Stimulated activated naive B cell treated with anti-CD40 and anti-IgM and Interleukin-4, amounts not matched to agents 10 μg/mL and 1 μg/mL and 100 μg/mL, for 72 hours (primary cell): ENCODE measurements around the gene CHDH.

Experiments used
- ATAC-seq, 2 donors: fragments of 150-1000 bp; cut with Tn5 transposase; replicated peaks; 2 replicates each; pipeline ENCODE4 v1.10.0; 2021; ENCODE audit warnings: moderate library complexity in 1 of 2
- DNase-seq: peaks from one replicate; pipeline ENCODE4 v3.0.0; 2021
- H3K27ac Mint-ChIP-seq: one replicate; pipeline ENCODE4 v1.8.0; 2022; ENCODE audit warnings: mild to moderate bottlenecking, mixed read lengths
- H3K27me3 Mint-ChIP-seq, 2 donors: one replicate each; pipeline ENCODE4 v1.8.0; 2022; ENCODE audit warnings: mixed read lengths in 2 of 2
- H3K36me3 Mint-ChIP-seq, 2 donors: one replicate each; pipeline ENCODE4 v1.8.0; 2022; ENCODE audit warnings: mixed read lengths in 2 of 2, mild to moderate bottlenecking in 1 of 2
- H3K4me1 Mint-ChIP-seq, 2 donors: one replicate each; pipeline ENCODE4 v1.8.0; 2022; ENCODE audit warnings: mixed read lengths in 2 of 2, mild to moderate bottlenecking in 1 of 2
- H3K4me3 Mint-ChIP-seq, 2 donors: one replicate each; pipeline ENCODE4 v1.8.0; 2022; ENCODE audit warnings: mild to moderate bottlenecking in 2 of 2, mixed read lengths in 2 of 2, moderate library complexity in 1 of 2
- H3K9me3 Mint-ChIP-seq, 2 donors: one replicate each; pipeline ENCODE4 v1.8.0; 2022; ENCODE audit warnings: mixed read lengths in 2 of 2, mild to moderate bottlenecking in 1 of 2

The CHDH gene

DNA sequence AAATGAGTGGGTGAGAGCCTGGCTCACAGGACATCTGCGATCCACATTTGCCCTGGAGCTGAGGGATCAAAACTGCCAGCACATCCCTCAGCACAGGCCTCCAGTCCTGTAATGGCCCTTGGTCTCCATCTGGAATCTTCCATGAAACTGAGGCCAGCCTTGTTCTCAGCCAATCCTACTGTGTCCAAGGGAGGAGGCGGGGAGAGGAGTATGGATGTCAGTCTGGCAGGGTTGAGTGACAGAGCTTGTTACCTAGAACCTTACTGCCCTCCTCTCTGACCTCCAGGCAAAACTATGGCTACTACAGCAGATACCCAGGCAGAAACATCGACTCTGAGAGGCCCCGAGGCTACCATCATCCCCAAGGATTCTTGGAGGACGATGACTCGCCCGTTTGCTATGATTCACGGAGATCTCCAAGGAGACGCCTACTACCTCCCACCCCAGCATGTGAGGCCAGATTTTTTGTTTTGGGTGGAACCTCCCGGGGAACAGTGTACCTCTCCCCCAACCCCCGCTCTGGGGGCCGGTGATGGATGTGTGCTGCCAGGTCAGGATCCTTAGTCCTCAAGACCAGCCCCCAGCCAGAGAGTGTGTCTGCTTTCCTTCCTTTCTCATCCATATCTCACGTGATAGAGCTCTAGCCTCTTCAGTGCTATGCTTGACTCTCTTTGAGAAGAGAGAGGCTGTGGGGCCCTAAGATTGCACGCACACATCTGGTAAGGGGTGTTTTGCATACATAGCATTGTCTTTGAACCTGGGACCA lies 41.3 kb downstream of the CHDH start:
- Mint-ChIP-seq H3K4me1 (peaks cover 25 to 33% of the 10 kb centered on the region in 2 donors), H3K4me3 (no peak overlapping the region), H3K27ac (peak overlapping the region; percentile 28), H3K27me3 (peaks cover 13 to 30% of the 10 kb centered on the region in 2 donors), H3K9me3 (no peaks in the 10 kb centered on the region), H3K36me3 (peaks cover 0 to 5% of the 10 kb centered on the region in 2 donors)
- DNase-seq (no peak), ATAC-seq (peak in 1 of 2 donors; percentile 37)

DNA sequence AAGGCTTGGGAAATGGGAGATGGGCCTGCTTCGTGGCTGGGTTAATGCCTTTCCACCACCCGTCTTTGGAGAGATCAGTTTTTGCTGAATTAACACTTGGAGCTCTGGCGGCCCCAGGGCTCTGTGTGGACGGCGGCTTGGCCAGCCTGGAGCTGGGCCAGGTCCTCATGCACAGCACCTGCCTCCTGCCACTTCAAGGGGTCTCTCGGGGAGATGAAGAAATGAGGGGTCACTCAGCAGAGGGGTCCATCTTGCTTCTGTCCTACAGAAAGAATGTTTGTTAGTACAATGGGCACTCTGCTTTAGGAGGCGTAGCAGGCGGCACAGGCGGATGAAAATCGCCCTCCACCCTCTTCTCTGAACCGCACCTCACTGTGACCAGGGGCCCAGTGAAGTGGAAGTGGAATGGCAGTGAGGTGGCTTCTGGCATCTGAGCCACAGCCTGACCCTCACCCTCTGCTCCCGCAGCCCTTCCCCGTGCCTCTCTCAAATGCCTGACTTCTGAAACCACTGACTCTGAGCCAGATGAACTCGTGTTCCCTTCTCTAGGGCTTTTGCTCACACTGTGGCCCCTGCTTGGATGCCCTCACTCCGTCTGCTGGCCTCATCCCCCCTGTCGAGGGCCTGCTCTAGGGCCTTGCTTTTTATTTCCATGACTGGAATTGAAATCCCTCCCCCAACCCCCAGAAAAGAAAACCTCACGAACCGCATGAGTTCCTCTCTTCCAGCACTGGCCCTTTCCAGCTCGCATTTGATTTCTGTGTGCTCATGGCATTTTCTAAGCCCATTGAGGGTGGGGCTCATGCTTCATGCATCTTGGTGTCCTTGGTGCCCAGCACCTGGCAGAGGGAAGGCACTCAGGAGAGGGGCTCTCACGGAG lies 42.2 kb downstream of the CHDH start:
- ATAC-seq = no peak
- Mint-ChIP-seq H3K4me1 (peaks cover 25 to 33% of the 10 kb centered on the region in 2 donors), H3K4me3 (no peak overlapping the region), H3K27me3 (peaks cover 13 to 29% of the 10 kb centered on the region in 2 donors), H3K9me3 (no peaks in the 10 kb centered on the region), H3K27ac (peak overlapping the region; percentile 28), H3K36me3 (peaks cover 0 to 6% of the 10 kb centered on the region in 2 donors)
- DNase-seq = no peak

- Mint-ChIP-seq H3K4me1 (peaks cover 22 to 33% of the 10 kb centered on the region in 2 donors), H3K36me3 (peaks cover 3 to 6% of the 10 kb centered on the region in 2 donors), H3K9me3 (no peaks in the 10 kb centered on the region), H3K27ac (no peak overlapping the region), H3K4me3 (no peak overlapping the region), H3K27me3 (peaks cover 13 to 22% of the 10 kb centered on the region in 2 donors)
- no peak for ATAC-seq
- DNase-seq = no peak
These were observed 42.9 kb downstream of the CHDH start for GRCh38 chr3:53803124-53803815.

- ATAC-seq (no peak), DNase-seq (no peak)
- Mint-ChIP-seq H3K27me3 (peaks cover 13 to 22% of the 10 kb centered on the region in 2 donors), H3K36me3 (peaks cover 3 to 6% of the 10 kb centered on the region in 2 donors), H3K27ac (no peak overlapping the region), H3K4me3 (no peak overlapping the region), H3K4me1 (peaks cover 20 to 27% of the 10 kb centered on the region in 2 donors), H3K9me3 (no peaks in the 10 kb centered on the region)
These were observed 43.9 kb downstream of the CHDH start for GRCh38 chr3:53802256-53802880.

DNA sequence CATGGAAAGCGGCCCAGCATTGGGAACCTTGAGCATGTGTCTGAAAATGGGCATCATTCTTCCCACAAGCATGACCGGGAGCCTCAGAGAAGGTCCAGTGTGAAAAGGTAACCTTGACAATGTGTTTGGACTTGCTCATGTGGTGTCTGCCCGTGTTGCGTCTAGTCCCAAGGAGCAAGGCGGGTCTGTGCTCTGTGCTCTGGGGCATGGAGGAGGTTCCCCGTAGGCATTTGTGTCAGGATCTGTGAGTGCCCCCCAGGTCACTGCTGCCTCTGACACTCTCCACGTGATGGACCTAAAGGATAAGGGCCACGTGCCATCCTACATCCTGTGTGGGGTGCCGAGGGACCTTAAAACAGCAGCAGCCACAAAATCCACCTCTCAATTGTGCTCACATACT lies 44.9 kb downstream of the CHDH start:
- no peak overlapping the region for H3K4me3 Mint-ChIP-seq
- peaks cover 11 to 17% of the 10 kb centered on the region in 2 donors for H3K4me1 Mint-ChIP-seq
- H3K9me3 Mint-ChIP-seq = no peaks in the 10 kb centered on the region
- DNase-seq = no peak
- ATAC-seq = no peak
- peaks cover 2 to 3% of the 10 kb centered on the region in 2 donors for H3K36me3 Mint-ChIP-seq
- H3K27me3 Mint-ChIP-seq = peaks cover 9 to 15% of the 10 kb centered on the region in 2 donors
- no peak overlapping the region for H3K27ac Mint-ChIP-seq

GRCh38 chr3:53800041-53800906 lies 45.9 kb downstream of the CHDH start:
- ATAC-seq (no peak), DNase-seq (no peak)
- Mint-ChIP-seq H3K4me1 (peaks cover 15 to 23% of the 10 kb centered on the region in 2 donors), H3K4me3 (no peak overlapping the region), H3K36me3 (peaks cover 2 to 3% of the 10 kb centered on the region in 2 donors), H3K27ac (peak overlapping the region; percentile 59), H3K9me3 (no peaks in the 10 kb centered on the region), H3K27me3 (peaks cover 13 to 15% of the 10 kb centered on the region in 2 donors)

DNA sequence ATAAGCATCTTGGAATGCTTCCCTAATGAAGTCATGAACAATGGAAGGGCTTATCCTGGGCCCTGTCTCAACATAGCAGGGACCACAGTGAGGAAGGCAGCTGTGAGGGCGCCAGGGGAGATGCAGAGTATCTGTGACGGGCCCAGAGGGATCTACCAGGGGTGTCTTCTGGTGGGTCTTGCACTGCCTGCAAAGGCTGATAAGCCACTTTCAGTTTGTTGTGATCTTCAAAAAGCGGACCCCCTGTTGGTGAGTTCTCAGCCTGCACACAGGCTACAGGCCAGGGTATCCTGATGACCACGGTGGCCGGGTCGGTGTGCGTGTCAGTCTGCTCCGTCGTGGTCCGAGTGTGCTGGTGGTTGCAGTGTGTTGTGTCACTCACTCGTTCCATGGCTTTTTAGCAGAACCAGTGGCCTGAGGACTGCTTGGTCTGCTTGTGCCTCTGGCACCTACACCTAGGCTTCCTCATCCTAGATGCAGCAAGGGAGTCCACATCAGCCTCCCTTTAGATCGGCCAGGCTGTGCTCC lies 46.8 kb downstream of the CHDH start:
- Mint-ChIP-seq H3K9me3 (no peaks in the 10 kb centered on the region), H3K36me3 (peaks cover 2 to 3% of the 10 kb centered on the region in 2 donors), H3K4me1 (peaks cover 11 to 21% of the 10 kb centered on the region in 2 donors), H3K27me3 (peaks cover 16 to 17% of the 10 kb centered on the region in 2 donors), H3K27ac (no peak overlapping the region), H3K4me3 (no peak overlapping the region)
- no peak for DNase-seq
- no peak for ATAC-seq

GRCh38 chr3:53798144-53798543 lies 48.1 kb downstream of the CHDH start:
- Mint-ChIP-seq H3K9me3 (no peaks in the 10 kb centered on the region), H3K36me3 (peaks cover 2 to 3% of the 10 kb centered on the region in 2 donors), H3K4me1 (peaks cover 11 to 17% of the 10 kb centered on the region in 2 donors), H3K27me3 (peaks cover 21 to 24% of the 10 kb centered on the region in 2 donors), H3K27ac (no peak overlapping the region), H3K4me3 (no peak overlapping the region)
- no peak for ATAC-seq
- DNase-seq = no peak

GRCh38 chr3:53795789-53796560 lies 50.2 kb downstream of the CHDH start:
- Mint-ChIP-seq H3K27me3 (peaks cover 21 to 24% of the 10 kb centered on the region in 2 donors), H3K4me1 (peaks cover 11 to 17% of the 10 kb centered on the region in 2 donors), H3K36me3 (peaks cover 3 to 4% of the 10 kb centered on the region in 2 donors), H3K27ac (no peak overlapping the region), H3K4me3 (no peak overlapping the region), H3K9me3 (no peaks in the 10 kb centered on the region)
- no peak for ATAC-seq
- no peak for DNase-seq

DNA sequence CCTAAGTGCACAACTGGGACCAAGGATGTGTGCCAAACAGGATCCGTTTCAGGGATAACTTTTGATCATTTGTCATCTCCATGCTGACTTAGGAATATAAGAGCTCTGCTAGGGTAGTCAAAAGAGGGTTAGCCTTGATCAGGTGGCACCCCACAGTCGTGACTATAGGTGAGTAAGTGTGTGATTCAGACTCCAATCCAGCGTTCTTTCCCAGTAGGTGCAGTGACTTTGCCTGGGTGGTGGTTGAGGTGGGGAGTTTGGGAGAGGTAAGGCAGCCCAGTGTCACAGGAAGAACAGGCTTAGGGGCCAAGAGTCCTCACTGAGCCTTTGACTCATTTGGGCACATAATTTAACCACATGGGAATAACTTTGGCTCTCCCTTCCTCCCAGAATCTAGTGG lies 51.0 kb downstream of the CHDH start:
- no peak for ATAC-seq
- H3K36me3 Mint-ChIP-seq = peaks cover 3 to 4% of the 10 kb centered on the region in 2 donors
- DNase-seq = no peak
- no peak overlapping the region for H3K4me3 Mint-ChIP-seq
- H3K27ac Mint-ChIP-seq = no peak overlapping the region
- H3K4me1 Mint-ChIP-seq = peaks cover 11 to 17% of the 10 kb centered on the region in 2 donors
- H3K9me3 Mint-ChIP-seq = no peaks in the 10 kb centered on the region
- peaks cover 21 to 28% of the 10 kb centered on the region in 2 donors for H3K27me3 Mint-ChIP-seq

GRCh38 chr3:53794597-53794996 lies 51.6 kb downstream of the CHDH start:
- peaks cover 11 to 17% of the 10 kb centered on the region in 2 donors for H3K4me1 Mint-ChIP-seq
- peaks cover 3 to 4% of the 10 kb centered on the region in 2 donors for H3K36me3 Mint-ChIP-seq
- H3K27me3 Mint-ChIP-seq = peaks cover 26 to 28% of the 10 kb centered on the region in 2 donors
- no peak for DNase-seq
- H3K9me3 Mint-ChIP-seq = no peaks in the 10 kb centered on the region
- no peak overlapping the region for H3K27ac Mint-ChIP-seq
- no peak for ATAC-seq
- H3K4me3 Mint-ChIP-seq = no peak overlapping the region

DNA sequence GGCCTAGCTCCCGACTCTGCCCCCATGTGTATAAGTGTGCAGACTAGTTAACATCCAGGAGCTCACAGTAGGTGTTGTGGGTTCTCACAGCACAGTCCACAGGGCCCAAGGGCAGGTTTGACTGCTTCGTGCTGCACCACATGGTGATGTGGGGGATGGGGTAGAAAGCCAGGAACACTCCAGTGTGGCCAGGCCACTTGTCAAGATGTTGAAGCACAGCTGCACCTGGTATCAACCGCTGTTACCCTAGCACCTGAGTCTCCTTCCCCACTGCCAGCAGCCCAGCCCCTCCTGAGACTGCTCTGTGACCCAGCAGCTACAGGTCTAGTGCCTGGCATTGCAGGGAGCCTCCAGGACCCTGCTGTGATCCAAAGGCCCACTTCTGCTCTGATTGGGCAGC lies 53.4 kb downstream of the CHDH start:
- H3K27ac Mint-ChIP-seq = no peak overlapping the region
- peaks cover 0 to 3% of the 10 kb centered on the region in 2 donors for H3K36me3 Mint-ChIP-seq
- H3K4me3 Mint-ChIP-seq = no peak overlapping the region
- no peaks in the 10 kb centered on the region for H3K9me3 Mint-ChIP-seq
- ATAC-seq (no peak), DNase-seq (no peak)
- H3K27me3 Mint-ChIP-seq = peaks cover 28 to 30% of the 10 kb centered on the region in 2 donors
- H3K4me1 Mint-ChIP-seq = peaks cover 11 to 17% of the 10 kb centered on the region in 2 donors
